CD4-positive, alpha-beta memory T cell (primary cell): ENCODE results near the gene FRRS1. TPM values are rescaled to one million over a fixed set of nuclear protein-coding genes. Genes with fewer than 3 reads are reported as not detected.

Experiments used
- CTCF ChIA-PET: fragments of 350-600 bp; sonication (Branson Sonifier 250); formaldehyde crosslinking; loops from one replicate; lab custom pipeline; 2021; ENCODE audit warnings: inconsistent platforms; ENCODE audit not compliant: partially characterized antibody; lab: Charles Lee
- POLR2A ChIA-PET: fragments of 350-600 bp; sonication (Branson Sonifier 250); formaldehyde crosslinking; loops from one replicate; lab custom pipeline; 2021; ENCODE audit not compliant: partially characterized antibody; lab: Charles Lee
- DNase-seq, 5 donors: peaks; one replicate each; pipeline versions ENCODE4 v3.0.0 to v3.0.0-alpha.2; 2020 to 2022; ENCODE audit warnings: mixed read lengths in 1 of 5
- H3K27ac ChIP-seq: one replicate; pipeline ENCODE4 v1.7.0; 2013; ENCODE audit warnings: low read depth, low read length
- H3K27me3 ChIP-seq: 2 replicates; pipeline ENCODE4 v1.7.0; 2013; ENCODE audit warnings: mild to moderate bottlenecking, low read length, moderate library complexity; ENCODE audit not compliant: insufficient read depth
- H3K36me3 ChIP-seq: 2 replicates; pipeline ENCODE4 v1.7.0; 2013; ENCODE audit warnings: mild to moderate bottlenecking, low read length, moderate library complexity; ENCODE audit not compliant: insufficient read depth
- H3K4me1 ChIP-seq: 2 replicates; pipeline ENCODE4 v1.7.0; 2013; ENCODE audit warnings: mild to moderate bottlenecking, low read length, moderate library complexity; ENCODE audit not compliant: insufficient read depth
- H3K4me3 ChIP-seq, 2 donors: one replicate each; pipeline ENCODE4 v1.7.0; 2013; ENCODE audit warnings: low read length in 2 of 2, mild to moderate bottlenecking in 1 of 2
- H3K9me3 ChIP-seq, 2 donors: one replicate each; pipeline ENCODE4 v1.7.0; 2013; ENCODE audit warnings: low read length in 2 of 2, control low read depth in 1 of 2; ENCODE audit not compliant: control insufficient read depth in 1 of 2
- H3K27ac Mint-ChIP-seq, 7 donors: one replicate each; pipeline ENCODE4 v1.8.0; 2020 to 2021; ENCODE audit warnings: mixed read lengths in 7 of 7, mild to moderate bottlenecking in 6 of 7, inconsistent platforms in 3 of 7, moderate library complexity in 3 of 7
- H3K27me3 Mint-ChIP-seq, 2 donors: one replicate each; pipeline ENCODE4 v1.8.0; 2020 to 2021; ENCODE audit warnings: mixed read lengths in 2 of 2
- H3K36me3 Mint-ChIP-seq, 2 donors: one replicate each; pipeline ENCODE4 v1.8.0; 2020 to 2021; ENCODE audit warnings: mixed read lengths in 2 of 2, inconsistent platforms in 1 of 2, mild to moderate bottlenecking in 1 of 2
- H3K4me1 Mint-ChIP-seq, 4 donors: one replicate each; pipeline ENCODE4 v1.8.0; 2020 to 2021; ENCODE audit warnings: mixed read lengths in 4 of 4, mild to moderate bottlenecking in 1 of 4
- H3K4me3 Mint-ChIP-seq, 8 donors: one replicate each; pipeline ENCODE4 v1.8.0; 2020 to 2021; ENCODE audit warnings: mixed read lengths in 8 of 8, mild to moderate bottlenecking in 7 of 8, moderate library complexity in 6 of 8, inconsistent platforms in 3 of 8
- H3K9me3 Mint-ChIP-seq, 8 donors: one replicate each; pipeline ENCODE4 v1.8.0; 2020 to 2021; ENCODE audit warnings: mixed read lengths in 8 of 8, mild to moderate bottlenecking in 5 of 8, inconsistent platforms in 3 of 8, moderate library complexity in 1 of 8
- intact Hi-C: fragments of 100-400 bp; cut with micrococcal nuclease; formaldehyde crosslinking; loops from one replicate; pipeline ENCODE4 v1.15.1; 2023
- polyA plus RNA-seq, 2 donors: library from polyadenylated mRNA; unstranded; fragments of 300-500 nt; fragmentation: Illumina TruSeq; gene quantifications; one replicate each; pipeline ENCODE4 v1.2.3, GENCODE V29; 2021
- total RNA-seq, 2 experiments: library from RNA; stranded (reverse); gene quantifications; one replicate each; pipeline ENCODE4 v1.2.3, GENCODE V29; 2021

FRRS1 gene
- total and polyA plus RNA-seq, 4 experiments from 2014 or later = 0.29 to 0.33 TPM; not detected in 2

- H3K4me3 ChIP-seq = no peak overlapping the region
- Mint-ChIP-seq H3K9me3 (peaks cover 0 to 2% (median 0%) of the 10 kb centered on the region in 8 donors), H3K4me3 (no peak overlapping the region), H3K27me3 (no peaks in the 10 kb centered on the region), H3K4me1 (peaks cover 2 to 11% (median 8%) of the 10 kb centered on the region in 4 donors), H3K27ac (no peak overlapping the region), H3K36me3 (no peaks in the 10 kb centered on the region)
- ChIA-PET POLR2A (no interaction called here), CTCF (interaction anchor here (1.1 kb wide), 1 partner anchor 14 kb away, joined by 3 read pairs; the partner anchor contains the start of gene FRRS1)
- no peak overlapping the region for H3K27ac ChIP-seq
- H3K9me3 ChIP-seq = no peaks in the 10 kb centered on the region
- intact Hi-C loops = no loop called here
- no peak for DNase-seq
- H3K36me3 ChIP-seq = no peaks in the 10 kb centered on the region
- peaks cover 5% of the 10 kb centered on the region for H3K4me1 ChIP-seq
- H3K27me3 ChIP-seq = no peaks in the 10 kb centered on the region
Measured at GRCh38 chr1:99751877-99752504, 14.4 kb downstream of the FRRS1 start.

DNA sequence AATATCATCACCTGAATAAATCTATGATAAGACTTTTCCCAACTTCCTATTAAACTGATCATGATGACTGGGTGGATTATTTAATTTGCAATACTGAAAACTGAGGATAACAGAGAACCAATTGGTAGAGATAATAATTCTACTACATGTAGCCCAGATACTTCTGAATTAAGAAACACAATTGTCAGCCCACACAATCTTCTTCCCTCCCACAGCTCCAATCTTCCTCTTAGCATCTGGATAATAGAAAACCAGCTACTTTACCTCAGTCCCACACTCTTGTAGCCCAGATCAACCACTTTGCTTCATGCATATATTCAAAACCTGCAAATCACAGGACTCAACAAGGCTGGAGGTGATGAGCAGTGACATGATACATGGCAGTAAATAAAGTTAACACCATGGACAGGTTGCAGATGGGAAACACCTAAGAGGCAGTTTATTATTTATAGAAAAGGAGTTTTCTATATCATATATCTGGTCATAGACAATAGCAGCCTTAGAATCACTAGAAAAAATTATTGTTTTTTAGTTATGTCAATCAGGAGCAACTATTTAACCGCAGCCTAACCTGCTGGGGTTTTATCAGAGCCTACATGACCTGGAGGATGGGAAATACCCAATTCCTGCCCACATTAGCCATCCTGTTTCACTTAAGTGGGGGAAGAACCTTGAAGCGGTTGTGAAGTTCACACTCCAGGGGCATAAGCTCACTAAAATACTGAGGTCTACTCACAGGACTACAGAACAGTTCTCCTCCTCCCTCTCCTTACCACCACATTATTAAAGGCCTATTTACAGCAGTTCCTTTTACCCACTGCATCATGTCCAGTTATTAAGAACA lies 16.7 kb downstream of the FRRS1 start:
- H3K27me3 Mint-ChIP-seq = no peaks in the 10 kb centered on the region

GRCh38 chr1:99748419-99748818 lies 18.0 kb downstream of the FRRS1 start:
- Histone ChIP-seq H3K9me3 (no peaks in the 10 kb centered on the region), H3K4me1 (peaks cover 5% of the 10 kb centered on the region), H3K27me3 (no peaks in the 10 kb centered on the region), H3K4me3 (no peak overlapping the region), H3K27ac (no peak overlapping the region), H3K36me3 (no peaks in the 10 kb centered on the region)
- intact Hi-C loops = no loop called here
- ChIA-PET POLR2A (no interaction called here), CTCF (no interaction called here)
- peaks cover 2 to 11% (median 8%) of the 10 kb centered on the region in 4 donors for H3K4me1 Mint-ChIP-seq
- H3K27me3 Mint-ChIP-seq = no peaks in the 10 kb centered on the region
- no peak overlapping the region for H3K27ac Mint-ChIP-seq
- DNase-seq = no peak
- no peaks in the 10 kb centered on the region for H3K36me3 Mint-ChIP-seq
- peaks cover 0 to 2% (median 0%) of the 10 kb centered on the region in 8 donors for H3K9me3 Mint-ChIP-seq
- H3K4me3 Mint-ChIP-seq = no peak overlapping the region

More for the DNA sequence above, 16.7 kb downstream of the FRRS1 start:
- ChIA-PET POLR2A (no interaction called here), CTCF (no interaction called here)
- Histone ChIP-seq H3K27ac (no peak overlapping the region), H3K4me1 (peaks cover 5% of the 10 kb centered on the region), H3K27me3 (no peaks in the 10 kb centered on the region), H3K9me3 (no peaks in the 10 kb centered on the region), H3K36me3 (no peaks in the 10 kb centered on the region), H3K4me3 (no peak overlapping the region)
- no peaks in the 10 kb centered on the region for H3K36me3 Mint-ChIP-seq
- no peak overlapping the region for H3K27ac Mint-ChIP-seq
- H3K9me3 Mint-ChIP-seq = peaks cover 0 to 2% (median 0%) of the 10 kb centered on the region in 8 donors
- peaks cover 2 to 11% (median 8%) of the 10 kb centered on the region in 4 donors for H3K4me1 Mint-ChIP-seq
- intact Hi-C loops = no loop called here
- peak in 3 of 5 donors; percentile 9 to 20 (median 9) for DNase-seq
- H3K4me3 Mint-ChIP-seq = no peak overlapping the region

DNA sequence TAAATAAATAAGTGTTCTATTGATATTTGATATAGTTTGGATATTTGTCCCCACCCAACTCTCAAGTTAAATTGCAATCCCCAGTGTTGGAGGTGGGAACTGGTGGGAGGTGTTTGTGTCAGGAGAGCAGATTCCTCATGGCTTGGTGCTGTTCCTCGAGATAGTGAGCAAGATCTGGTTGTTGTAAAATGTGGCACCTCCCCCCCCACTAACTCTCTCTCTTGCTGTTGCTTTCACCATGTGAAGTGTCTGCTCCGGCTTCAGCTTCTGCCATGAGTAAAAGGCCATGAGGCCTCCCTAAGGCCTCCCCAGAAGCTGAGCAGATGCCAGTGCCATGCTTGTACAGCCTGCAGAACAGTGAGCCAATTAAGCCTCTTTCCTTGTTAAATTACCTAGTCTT lies 20.8 kb downstream of the FRRS1 start:
- H3K36me3 Mint-ChIP-seq = no peaks in the 10 kb centered on the region
- H3K27ac ChIP-seq = no peak overlapping the region
- H3K9me3 ChIP-seq = no peaks in the 10 kb centered on the region
- no peak overlapping the region for H3K4me3 Mint-ChIP-seq
- no peaks in the 10 kb centered on the region for H3K27me3 ChIP-seq
- intact Hi-C loops = no loop called here
- peaks cover 5% of the 10 kb centered on the region for H3K4me1 ChIP-seq
- H3K9me3 Mint-ChIP-seq = no peaks in the 10 kb centered on the region
- H3K27me3 Mint-ChIP-seq = no peaks in the 10 kb centered on the region
- H3K27ac Mint-ChIP-seq = no peak overlapping the region
- no peak for DNase-seq
- H3K4me3 ChIP-seq = no peak overlapping the region
- CTCF ChIA-PET = no interaction called here
- peaks cover 2 to 9% (median 5%) of the 10 kb centered on the region in 4 donors for H3K4me1 Mint-ChIP-seq
- H3K36me3 ChIP-seq = no peaks in the 10 kb centered on the region
- POLR2A ChIA-PET = no interaction called here

DNA sequence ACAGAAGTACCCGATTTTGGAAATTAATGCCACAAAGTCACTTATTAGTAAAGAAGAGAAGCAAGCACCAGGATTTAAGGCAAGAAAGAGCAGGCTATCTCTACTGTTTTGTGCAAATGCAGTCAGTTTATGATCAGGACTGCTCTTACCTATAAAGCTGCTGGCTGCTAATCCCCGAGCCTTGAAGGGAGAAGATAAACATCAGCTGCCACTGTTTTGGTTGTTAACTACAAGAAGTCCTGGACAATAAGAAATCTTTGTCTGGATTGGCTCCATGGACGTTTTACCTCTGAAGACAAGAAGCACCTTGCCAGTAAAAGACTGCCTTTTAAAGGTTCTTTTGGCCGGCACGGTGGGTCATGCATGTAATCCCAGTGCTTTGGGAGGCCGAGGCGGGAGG lies 21.4 kb downstream of the FRRS1 start:
- H3K9me3 Mint-ChIP-seq = no peaks in the 10 kb centered on the region
- H3K4me3 Mint-ChIP-seq = no peak overlapping the region
- H3K27ac Mint-ChIP-seq = no peak overlapping the region
- Histone ChIP-seq H3K27ac (no peak overlapping the region), H3K4me1 (peaks cover 5% of the 10 kb centered on the region), H3K4me3 (no peak overlapping the region), H3K27me3 (no peaks in the 10 kb centered on the region), H3K9me3 (no peaks in the 10 kb centered on the region), H3K36me3 (no peaks in the 10 kb centered on the region)
- no peaks in the 10 kb centered on the region for H3K27me3 Mint-ChIP-seq
- H3K4me1 Mint-ChIP-seq = peaks cover 0 to 7% (median 2%) of the 10 kb centered on the region in 4 donors
- DNase-seq = no peak
- ChIA-PET CTCF (interaction anchor here (0.7 kb wide), 1 partner anchor 20 kb away, joined by 5 read pairs; no protein-coding TSS in a partner anchor), POLR2A (no interaction called here)
- no peaks in the 10 kb centered on the region for H3K36me3 Mint-ChIP-seq
- intact Hi-C loops = no loop called here

GRCh38 chr1:99740141-99740540 lies 26.3 kb downstream of the FRRS1 start:
- Histone ChIP-seq H3K9me3 (no peaks in the 10 kb centered on the region), H3K4me3 (no peak overlapping the region), H3K27ac (no peak overlapping the region), H3K27me3 (no peaks in the 10 kb centered on the region), H3K36me3 (no peaks in the 10 kb centered on the region), H3K4me1 (no peaks in the 10 kb centered on the region)
- ChIA-PET CTCF (no interaction called here), POLR2A (no interaction called here)
- Mint-ChIP-seq H3K9me3 (no peaks in the 10 kb centered on the region), H3K4me3 (no peak overlapping the region), H3K4me1 (no peaks in the 10 kb centered on the region), H3K36me3 (no peaks in the 10 kb centered on the region), H3K27ac (no peak overlapping the region), H3K27me3 (no peaks in the 10 kb centered on the region)
- intact Hi-C loops = no loop called here
- no peak for DNase-seq

DNA sequence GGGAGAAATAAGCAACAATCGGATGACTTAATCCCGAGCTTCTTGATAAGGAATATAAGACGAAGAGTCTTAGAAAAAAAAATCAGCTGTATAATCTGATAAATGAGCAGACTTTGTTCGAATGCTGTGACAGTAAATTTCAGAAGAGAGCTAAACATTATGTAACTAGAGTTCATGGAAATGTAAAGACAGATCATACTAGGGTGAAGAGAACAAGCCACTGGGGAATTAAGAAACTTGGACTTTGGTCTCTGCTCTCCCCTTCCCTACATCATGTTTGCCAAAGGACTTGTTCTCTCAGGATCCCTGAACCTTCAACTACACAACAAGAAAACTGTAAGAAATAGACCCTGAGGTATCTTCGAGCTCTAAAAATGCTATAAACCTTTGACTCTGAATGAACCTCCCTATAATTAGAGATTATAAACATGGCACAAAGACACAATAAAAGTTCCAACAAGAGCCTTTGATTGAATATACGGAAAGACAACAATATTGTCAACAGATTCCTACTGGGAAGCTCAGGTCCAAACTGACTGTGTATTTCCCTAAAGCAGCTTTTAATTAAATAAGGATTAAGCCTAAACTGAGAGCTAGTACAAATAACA lies 27.5 kb downstream of the FRRS1 start:
- DNase-seq = no peak
- POLR2A ChIA-PET = no interaction called here
- CTCF ChIA-PET = interaction anchor here (1.1 kb wide), 1 partner anchor 65 kb away, joined by 3 read pairs; no protein-coding TSS in a partner anchor
- Mint-ChIP-seq H3K36me3 (no peaks in the 10 kb centered on the region), H3K27ac (no peak overlapping the region), H3K9me3 (no peaks in the 10 kb centered on the region), H3K27me3 (peaks cover 0 to 2% of the 10 kb centered on the region in 2 donors), H3K4me1 (no peaks in the 10 kb centered on the region), H3K4me3 (no peak overlapping the region)
- H3K27ac ChIP-seq = no peak overlapping the region
- intact Hi-C loops = no loop called here
- H3K27me3 ChIP-seq = no peaks in the 10 kb centered on the region
- no peaks in the 10 kb centered on the region for H3K36me3 ChIP-seq
- no peaks in the 10 kb centered on the region for H3K9me3 ChIP-seq
- H3K4me1 ChIP-seq = no peaks in the 10 kb centered on the region
- H3K4me3 ChIP-seq = no peak overlapping the region
